PC-9 (cell line): ENCODE results near the gene NDUFAF8.

Experiments used
- EZH2 ChIP-seq: fragments of 200-600 bp; sonication (generic); IDR thresholded peaks from 2 replicates; pipeline ENCODE4 v1.8.0; 2017; ENCODE audit warnings: antibody characterized with exemption, low read depth
- TF ChIP-seq, protein P1 (sequence below): fragments of 200-600 bp; sonication (generic); conservative IDR thresholded peaks from 2 replicates; pipeline ENCODE4 v1.6.1; 2017; ENCODE audit warnings: mixed run types, antibody characterized with exemption, mild to moderate bottlenecking, moderate library complexity

DNA sequence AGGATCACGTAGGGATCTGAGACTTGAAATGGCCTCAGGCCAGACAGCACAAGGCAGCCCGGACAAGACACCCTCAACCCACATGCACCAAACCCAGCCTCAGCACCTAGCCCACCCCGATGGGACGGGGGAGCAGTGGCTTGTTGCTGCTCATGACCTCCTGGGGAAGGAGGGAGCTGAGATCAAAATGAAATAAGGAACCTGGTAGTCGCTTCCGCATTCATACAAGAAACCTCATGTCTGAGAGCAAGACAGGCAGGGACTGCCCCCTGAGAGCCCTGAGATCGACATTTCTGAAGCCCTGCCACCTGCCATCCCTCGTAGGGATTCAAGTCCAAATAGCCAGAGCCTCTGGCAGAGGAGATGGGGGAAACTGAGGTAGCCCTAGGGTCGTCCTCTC lies 10.7 kb upstream of the NDUFAF8 start:
- TF ChIP-seq, protein P1, sequence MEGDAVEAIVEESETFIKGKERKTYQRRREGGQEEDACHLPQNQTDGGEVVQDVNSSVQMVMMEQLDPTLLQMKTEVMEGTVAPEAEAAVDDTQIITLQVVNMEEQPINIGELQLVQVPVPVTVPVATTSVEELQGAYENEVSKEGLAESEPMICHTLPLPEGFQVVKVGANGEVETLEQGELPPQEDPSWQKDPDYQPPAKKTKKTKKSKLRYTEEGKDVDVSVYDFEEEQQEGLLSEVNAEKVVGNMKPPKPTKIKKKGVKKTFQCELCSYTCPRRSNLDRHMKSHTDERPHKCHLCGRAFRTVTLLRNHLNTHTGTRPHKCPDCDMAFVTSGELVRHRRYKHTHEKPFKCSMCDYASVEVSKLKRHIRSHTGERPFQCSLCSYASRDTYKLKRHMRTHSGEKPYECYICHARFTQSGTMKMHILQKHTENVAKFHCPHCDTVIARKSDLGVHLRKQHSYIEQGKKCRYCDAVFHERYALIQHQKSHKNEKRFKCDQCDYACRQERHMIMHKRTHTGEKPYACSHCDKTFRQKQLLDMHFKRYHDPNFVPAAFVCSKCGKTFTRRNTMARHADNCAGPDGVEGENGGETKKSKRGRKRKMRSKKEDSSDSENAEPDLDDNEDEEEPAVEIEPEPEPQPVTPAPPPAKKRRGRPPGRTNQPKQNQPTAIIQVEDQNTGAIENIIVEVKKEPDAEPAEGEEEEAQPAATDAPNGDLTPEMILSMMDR = no peak
- TF ChIP-seq EZH2 = no peak
